ENCODE results near the gene C2CD3. TPM values are rescaled to one million over a fixed set of nuclear protein-coding genes. Genes with fewer than 3 reads are reported as not detected.
"Not testable (repeated sequence)": the region's sequence is repeated elsewhere in the genome, so short reads cannot be mapped to it uniquely, and the experiment has no call there.

The C2CD3 gene
- total RNA-seq, 1 donor from 2014 or later = 9.6 TPM

- DNase-seq (ENCODE audit: missing footprints) (no peak), ATAC-seq (no peak)
- intact Hi-C loops (cut with DNase I) = loop anchor here (10.0 kb wide), 1 partner anchor 223 kb away; the partner anchor contains the start of gene PGM2L1
These were observed 797 bp upstream of the C2CD3 start for GRCh38 chr11:74171630-74171968.

- no peak for DNase-seq (ENCODE audit: missing footprints)
- ATAC-seq = no peak
- intact Hi-C loops (cut with DNase I) = loop anchor here (10.0 kb wide), 1 partner anchor 225 kb away; the partner anchor contains the start of gene PGM2L1
These were observed 904 bp downstream of the C2CD3 start for GRCh38 chr11:74169738-74170458.

DNA sequence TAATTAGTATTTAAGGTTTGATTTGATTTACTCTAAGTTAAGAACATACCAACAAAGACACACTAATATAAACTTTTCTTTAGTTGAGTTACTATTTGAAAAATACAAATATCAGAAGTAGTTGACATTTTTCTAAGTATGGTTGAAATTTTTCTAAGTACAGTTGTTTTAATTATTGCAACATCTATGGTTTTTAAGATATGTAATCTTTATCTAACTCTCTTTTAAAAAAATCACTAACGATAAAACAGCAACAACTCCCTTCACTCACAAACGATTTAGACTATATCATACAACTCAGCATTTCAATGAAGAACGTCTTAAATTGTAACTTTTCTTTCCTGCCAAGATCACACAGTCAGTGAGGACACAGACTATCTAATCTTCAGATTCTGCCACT is 2.0 kb downstream of the C2CD3 start:
- ATAC-seq (no peak), DNase-seq (ENCODE audit: missing footprints) (no peak)
- intact Hi-C loops (cut with DNase I) = no loop called here

- intact Hi-C loops (cut with DNase I) = no loop called here
- DNase-seq (ENCODE audit: missing footprints) (no peak), ATAC-seq (no peak)
These were observed 7.9 kb downstream of the C2CD3 start for GRCh38 chr11:74162681-74163467.

- ATAC-seq (no peak), DNase-seq (ENCODE audit: missing footprints) (no peak)
- intact Hi-C loops (cut with DNase I) = no loop called here
These were observed 11.2 kb downstream of the C2CD3 start for GRCh38 chr11:74159642-74160041.

- no peak for ATAC-seq
These were observed 13.6 kb downstream of the C2CD3 start for GRCh38 chr11:74157169-74157568.

GRCh38 chr11:74154620-74155281 is 16.1 kb downstream of the C2CD3 start:
- intact Hi-C loops (cut with DNase I) = no loop called here
- ATAC-seq (no peak), DNase-seq (ENCODE audit: missing footprints) (no peak)

More at GRCh38 chr11:74157169-74157568, 13.6 kb downstream of the C2CD3 start:
- intact Hi-C loops (cut with DNase I) = no loop called here
- DNase-seq (ENCODE audit: missing footprints) = no peak

DNA sequence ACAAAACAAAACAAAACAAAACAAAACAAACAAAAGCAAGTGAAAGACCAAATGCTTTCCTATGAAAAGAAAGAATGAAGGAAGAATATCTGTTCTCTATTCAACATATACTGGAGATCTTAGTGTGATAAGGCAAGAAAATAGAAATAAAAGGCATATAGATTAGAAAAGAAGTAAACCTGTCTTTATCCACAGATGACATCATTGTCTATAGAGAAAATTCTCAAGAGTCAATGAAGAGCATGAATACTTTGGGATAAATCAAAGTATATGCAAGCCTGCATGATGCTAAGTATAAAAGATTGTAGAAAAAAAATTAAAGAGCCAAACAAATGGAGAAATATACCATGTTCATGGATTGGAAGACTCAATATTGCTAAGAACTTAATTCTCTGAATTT is 17.6 kb downstream of the C2CD3 start:
- no peak for DNase-seq (ENCODE audit: missing footprints)
- no peak for ATAC-seq
- intact Hi-C loops (cut with DNase I) = no loop called here

DNA sequence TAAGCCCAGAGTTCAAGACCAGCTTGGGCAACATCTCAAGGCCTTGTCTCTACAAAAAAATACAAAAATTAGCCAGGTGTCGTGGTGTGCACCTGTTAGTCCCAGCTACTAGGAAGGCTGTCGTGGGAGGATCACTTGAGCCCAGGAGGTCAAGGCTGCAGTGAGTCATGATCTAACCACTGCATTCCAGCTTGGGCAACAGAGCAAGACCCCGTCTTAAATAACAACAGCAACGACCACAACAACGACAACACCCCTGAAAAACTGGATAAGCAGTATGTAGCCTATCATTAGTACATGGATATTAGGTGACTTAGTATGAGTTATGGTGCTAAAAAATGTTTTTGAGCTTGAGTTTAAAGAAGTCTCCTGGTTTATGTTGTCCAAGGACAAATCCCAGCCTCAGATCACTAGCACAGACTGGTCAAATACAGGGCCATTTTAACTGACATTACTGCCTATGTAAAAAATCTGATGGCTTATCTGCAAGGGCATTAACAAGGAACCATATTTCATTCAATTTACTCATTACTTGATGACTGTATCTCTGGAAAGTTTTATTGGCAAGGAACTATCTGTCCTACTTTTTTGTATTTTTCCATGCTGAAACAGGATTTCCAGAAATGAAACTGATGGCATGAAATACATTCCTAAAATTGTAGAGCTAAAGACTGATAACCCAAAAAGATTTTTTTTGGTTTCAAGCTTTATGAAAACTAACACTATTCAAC is 23.4 kb downstream of the C2CD3 start:
- ATAC-seq (no peak), DNase-seq (ENCODE audit: missing footprints) (no peak)
- intact Hi-C loops (cut with DNase I) = no loop called here

DNA sequence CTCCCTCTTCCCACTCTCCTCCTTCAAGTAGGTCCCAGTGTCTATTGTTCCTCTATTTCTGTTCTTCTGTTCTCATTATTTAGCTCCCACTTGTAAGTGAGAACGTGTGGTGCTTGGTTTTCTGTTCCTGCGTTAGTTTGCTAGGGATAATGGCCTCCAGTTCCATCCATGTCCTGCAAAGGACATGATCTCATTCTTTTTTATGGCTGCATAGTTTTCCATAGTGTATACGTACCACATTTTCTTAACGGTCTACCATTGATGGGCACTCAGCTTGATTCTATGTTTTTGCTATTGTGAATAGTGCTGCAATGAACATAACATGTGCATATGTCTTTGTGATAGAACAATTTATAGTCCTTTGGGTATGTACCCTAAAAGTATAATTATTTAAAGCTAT is 26.2 kb downstream of the C2CD3 start:
- intact Hi-C loops (cut with DNase I) = no loop called here
- no peak for DNase-seq (ENCODE audit: missing footprints)
- ATAC-seq = no peak

DNA sequence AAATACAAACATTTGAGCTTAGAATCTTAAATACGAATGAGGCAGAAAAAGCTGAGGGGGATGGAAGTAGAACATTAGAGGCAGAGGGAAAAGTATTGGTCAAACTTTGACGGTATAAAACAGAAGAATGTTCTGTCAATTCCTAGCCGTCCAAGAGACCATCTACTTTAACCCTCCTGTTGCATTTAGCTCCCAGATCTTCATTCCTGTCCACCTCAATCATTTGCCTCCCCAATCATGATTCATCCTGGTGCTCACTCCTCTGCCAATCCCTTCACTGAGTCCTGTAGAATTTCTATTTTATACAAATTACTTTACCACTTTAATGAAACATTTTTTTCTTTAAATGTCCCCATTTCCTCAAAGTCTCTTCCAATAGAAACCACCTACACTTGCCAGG is 28.2 kb downstream of the C2CD3 start:
- no peak for ATAC-seq
- intact Hi-C loops (cut with DNase I) = no loop called here

GRCh38 chr11:74141908-74142307 is 28.9 kb downstream of the C2CD3 start:
- no peak for ATAC-seq
- DNase-seq (ENCODE audit: missing footprints) = no peak
- intact Hi-C loops (cut with DNase I) = no loop called here

More for the DNA sequence above, 28.2 kb downstream of the C2CD3 start:
- DNase-seq (ENCODE audit: missing footprints) = no peak

DNA sequence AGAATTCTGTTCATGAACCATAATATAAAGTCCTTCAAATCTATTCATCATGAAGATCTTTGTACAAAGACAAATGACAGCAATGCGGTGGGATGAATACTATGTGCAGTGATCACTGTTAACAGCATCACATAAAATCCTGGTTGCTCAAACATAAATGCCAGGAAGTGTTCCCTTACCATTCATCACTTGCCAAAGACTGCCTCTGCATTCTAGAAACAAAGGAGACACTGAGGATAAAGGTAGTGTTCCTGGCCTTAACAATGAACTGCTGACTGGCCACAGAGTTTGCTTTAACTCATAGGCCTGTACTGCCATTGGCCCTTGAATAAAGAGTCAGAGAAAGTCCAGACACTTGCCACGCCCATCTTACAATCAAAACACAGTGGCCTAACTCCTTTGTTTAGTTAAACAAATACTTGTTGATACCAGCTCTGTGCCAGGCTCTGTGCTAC is 29.5 kb downstream of the C2CD3 start:
- ATAC-seq (no peak), DNase-seq (ENCODE audit: missing footprints) (no peak)
- intact Hi-C loops (cut with DNase I) = no loop called here

- intact Hi-C loops (cut with DNase I); DNase-seq (ENCODE audit: missing footprints); ATAC-seq: not testable (repeated sequence)
These were observed 30.8 kb downstream of the C2CD3 start for GRCh38 chr11:74139919-74140431.

GRCh38 chr11:74139151-74139918 is 31.5 kb downstream of the C2CD3 start:
- DNase-seq (ENCODE audit: missing footprints) (no peak), ATAC-seq (peak; percentile 24)
- intact Hi-C loops (cut with DNase I) = no loop called here

GRCh38 chr11:74138572-74138971 is 32.2 kb downstream of the C2CD3 start:
- intact Hi-C loops (cut with DNase I) = no loop called here
- DNase-seq (ENCODE audit: missing footprints) = no peak
- peak; percentile 87 for ATAC-seq

DNA sequence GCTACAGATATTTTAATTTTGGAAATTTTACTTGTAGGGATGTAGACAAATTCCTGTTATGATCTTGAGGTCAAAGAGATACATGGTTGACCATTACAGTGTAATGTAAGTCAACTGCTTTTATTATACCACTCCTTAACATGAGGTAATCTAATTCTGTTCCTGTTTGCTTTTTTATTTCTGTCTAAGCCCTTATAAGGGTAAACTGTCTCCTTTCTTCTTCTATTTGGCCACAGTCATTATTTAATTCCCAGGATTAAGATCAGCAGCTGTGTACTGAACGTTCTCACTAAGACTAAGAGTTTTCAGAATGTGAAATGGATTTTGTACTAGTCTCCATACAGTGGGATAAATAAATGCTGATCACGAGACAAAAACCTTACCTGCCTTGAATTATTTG is 32.8 kb downstream of the C2CD3 start:
- intact Hi-C loops (cut with DNase I) = no loop called here
- ATAC-seq (no peak), DNase-seq (ENCODE audit: missing footprints) (no peak)
